KMS-11 (cell line): ENCODE measurements around the gene C18orf54.

Experiments used
- H2AFZ ChIP-seq: fragments of 200-600 bp; sonication (generic); 2 replicates; pipeline ENCODE4 v1.6.1; 2016; ENCODE audit warnings: antibody characterized with exemption, mixed run types, low read depth
- H3K27ac ChIP-seq: fragments of 200-600 bp; sonication (generic); 2 replicates; pipeline ENCODE4 v1.6.1; 2016; ENCODE audit warnings: mild to moderate bottlenecking, mixed run types
- H3K27me3 ChIP-seq: fragments of 200-600 bp; sonication (generic); 2 replicates; pipeline ENCODE4 v1.6.1; 2017; ENCODE audit warnings: mild to moderate bottlenecking, low read depth, mixed run types, moderate library complexity; ENCODE audit not compliant: insufficient read depth
- H3K36me3 ChIP-seq: fragments of 200-600 bp; sonication (generic); 2 replicates; pipeline ENCODE4 v1.6.1; 2017; ENCODE audit warnings: mild to moderate bottlenecking, mixed run types; ENCODE audit not compliant: insufficient read depth
- H3K4me1 ChIP-seq: fragments of 200-600 bp; sonication (generic); 2 replicates; pipeline ENCODE4 v1.6.1; 2016; ENCODE audit warnings: mild to moderate bottlenecking, low read depth, mixed run types; ENCODE audit not compliant: poor library complexity, severe bottlenecking
- H3K4me2 ChIP-seq: fragments of 200-600 bp; sonication (generic); 2 replicates; pipeline ENCODE4 v1.7.0; 2016; ENCODE audit warnings: mild to moderate bottlenecking, mixed run types
- H3K4me3 ChIP-seq: fragments of 200-600 bp; sonication (generic); IDR thresholded peaks from 2 replicates; pipeline ENCODE4 v1.6.1; 2017; ENCODE audit warnings: low read depth, low read length, mixed read lengths; ENCODE audit not compliant: insufficient read depth
- H3K79me2 ChIP-seq: fragments of 200-600 bp; sonication (generic); 2 replicates; pipeline ENCODE4 v1.6.1; 2016; ENCODE audit warnings: low read depth, mixed run types; ENCODE audit not compliant: insufficient read depth
- H3K9ac ChIP-seq: fragments of 200-600 bp; sonication (generic); 2 replicates; pipeline ENCODE4 v1.6.1; 2016; ENCODE audit warnings: mild to moderate bottlenecking, mixed run types
- H4K20me1 ChIP-seq: fragments of 200-600 bp; sonication (generic); 2 replicates; pipeline ENCODE4 v1.6.1; 2016; ENCODE audit warnings: mild to moderate bottlenecking, mixed run types; ENCODE audit not compliant: insufficient read depth
- TF ChIP-seq, protein P1 (sequence below): fragments of 200-600 bp; sonication (generic); conservative IDR thresholded peaks from 2 replicates; pipeline ENCODE4 v1.6.1; 2017; ENCODE audit warnings: low read depth, mild to moderate bottlenecking, antibody characterized with exemption, low read length, moderate library complexity, mixed read lengths

The C18orf54 gene

DNA sequence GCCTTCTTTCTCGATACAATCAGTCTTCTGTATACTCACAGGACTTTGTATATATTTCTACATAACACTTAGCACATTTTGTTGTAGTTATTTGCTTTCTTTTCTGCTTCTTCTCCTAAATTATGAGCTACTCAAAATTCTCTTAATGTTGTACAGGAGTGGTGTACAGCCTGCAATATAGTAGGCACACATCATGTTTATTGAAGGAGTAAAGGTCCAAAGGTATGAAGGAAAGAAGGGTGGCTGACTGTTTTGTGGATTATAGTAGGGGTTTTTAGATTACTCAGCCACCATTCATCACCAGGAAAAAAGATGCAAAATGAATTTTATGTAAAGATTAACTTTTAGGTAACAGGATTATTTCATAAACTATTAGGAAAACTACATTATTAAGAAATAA, 54.1 kb downstream of the C18orf54 start:
- TF ChIP-seq, protein P1, sequence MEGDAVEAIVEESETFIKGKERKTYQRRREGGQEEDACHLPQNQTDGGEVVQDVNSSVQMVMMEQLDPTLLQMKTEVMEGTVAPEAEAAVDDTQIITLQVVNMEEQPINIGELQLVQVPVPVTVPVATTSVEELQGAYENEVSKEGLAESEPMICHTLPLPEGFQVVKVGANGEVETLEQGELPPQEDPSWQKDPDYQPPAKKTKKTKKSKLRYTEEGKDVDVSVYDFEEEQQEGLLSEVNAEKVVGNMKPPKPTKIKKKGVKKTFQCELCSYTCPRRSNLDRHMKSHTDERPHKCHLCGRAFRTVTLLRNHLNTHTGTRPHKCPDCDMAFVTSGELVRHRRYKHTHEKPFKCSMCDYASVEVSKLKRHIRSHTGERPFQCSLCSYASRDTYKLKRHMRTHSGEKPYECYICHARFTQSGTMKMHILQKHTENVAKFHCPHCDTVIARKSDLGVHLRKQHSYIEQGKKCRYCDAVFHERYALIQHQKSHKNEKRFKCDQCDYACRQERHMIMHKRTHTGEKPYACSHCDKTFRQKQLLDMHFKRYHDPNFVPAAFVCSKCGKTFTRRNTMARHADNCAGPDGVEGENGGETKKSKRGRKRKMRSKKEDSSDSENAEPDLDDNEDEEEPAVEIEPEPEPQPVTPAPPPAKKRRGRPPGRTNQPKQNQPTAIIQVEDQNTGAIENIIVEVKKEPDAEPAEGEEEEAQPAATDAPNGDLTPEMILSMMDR: no peak
- no peak overlapping the region for H3K27ac ChIP-seq
- H3K4me3 ChIP-seq: no peak overlapping the region
- H3K27me3 ChIP-seq: no peaks in the 10 kb centered on the region
- no peaks in the 10 kb centered on the region for H3K36me3 ChIP-seq
- no peaks in the 10 kb centered on the region for H3K79me2 ChIP-seq
- H3K4me1 ChIP-seq: no peaks in the 10 kb centered on the region
- H3K9ac ChIP-seq: no peak overlapping the region
- no peaks in the 10 kb centered on the region for H4K20me1 ChIP-seq
- no peak overlapping the region for H2AFZ ChIP-seq
- no peak overlapping the region for H3K4me2 ChIP-seq

DNA sequence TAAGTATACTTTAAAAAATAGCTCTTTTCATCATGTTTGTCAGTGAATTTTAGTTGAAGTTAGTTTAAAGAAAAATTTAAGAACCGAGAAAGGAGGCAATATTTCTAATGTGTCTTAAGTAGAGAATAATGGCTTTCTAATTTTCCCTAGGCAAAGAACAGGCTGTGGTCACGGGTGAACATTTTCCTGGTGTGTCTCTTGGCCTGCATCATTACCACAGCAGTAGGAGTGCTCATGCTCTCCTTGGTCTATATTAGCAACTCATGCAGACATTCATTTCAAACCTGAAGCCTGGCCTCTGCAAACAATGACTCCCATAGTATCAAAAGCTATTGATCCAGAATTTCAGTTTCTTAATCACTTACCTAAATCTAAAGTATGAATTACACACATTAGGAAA, 57.4 kb downstream of the C18orf54 start:
- Histone ChIP-seq H2AFZ (no peak overlapping the region), H3K4me2 (no peak overlapping the region), H3K27me3 (no peaks in the 10 kb centered on the region), H3K79me2 (no peaks in the 10 kb centered on the region), H3K27ac (no peak overlapping the region), H4K20me1 (no peaks in the 10 kb centered on the region), H3K9ac (no peak overlapping the region), H3K4me1 (no peaks in the 10 kb centered on the region), H3K36me3 (no peaks in the 10 kb centered on the region), H3K4me3 (no peak overlapping the region)
- TF ChIP-seq, protein P1: no peak

DNA sequence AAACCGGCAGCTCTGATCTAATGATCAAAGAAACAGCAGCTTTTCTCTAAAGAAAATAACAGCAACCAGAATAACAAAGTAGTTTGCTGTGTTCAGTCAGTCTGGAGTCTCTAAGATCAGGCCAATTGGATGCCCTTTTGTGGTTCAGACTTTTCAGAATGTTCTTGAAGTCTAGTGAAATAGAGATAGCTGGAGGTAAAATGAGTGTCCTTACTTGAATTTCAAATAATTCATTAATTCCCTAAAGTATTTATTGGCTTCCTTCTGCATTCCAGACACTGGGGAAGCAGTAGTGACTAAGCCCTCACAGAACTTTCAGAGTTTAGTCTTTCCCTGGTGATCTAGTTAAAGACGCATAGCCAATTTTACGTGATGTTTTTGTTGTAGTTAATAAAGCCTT, 58.7 kb downstream of the C18orf54 start:
- Histone ChIP-seq H3K36me3 (no peaks in the 10 kb centered on the region), H2AFZ (no peak overlapping the region), H3K27me3 (no peaks in the 10 kb centered on the region), H3K9ac (no peak overlapping the region), H4K20me1 (no peaks in the 10 kb centered on the region), H3K4me2 (no peak overlapping the region), H3K79me2 (no peaks in the 10 kb centered on the region), H3K4me1 (no peaks in the 10 kb centered on the region), H3K4me3 (no peak overlapping the region), H3K27ac (no peak overlapping the region)
- TF ChIP-seq, protein P1: no peak

DNA sequence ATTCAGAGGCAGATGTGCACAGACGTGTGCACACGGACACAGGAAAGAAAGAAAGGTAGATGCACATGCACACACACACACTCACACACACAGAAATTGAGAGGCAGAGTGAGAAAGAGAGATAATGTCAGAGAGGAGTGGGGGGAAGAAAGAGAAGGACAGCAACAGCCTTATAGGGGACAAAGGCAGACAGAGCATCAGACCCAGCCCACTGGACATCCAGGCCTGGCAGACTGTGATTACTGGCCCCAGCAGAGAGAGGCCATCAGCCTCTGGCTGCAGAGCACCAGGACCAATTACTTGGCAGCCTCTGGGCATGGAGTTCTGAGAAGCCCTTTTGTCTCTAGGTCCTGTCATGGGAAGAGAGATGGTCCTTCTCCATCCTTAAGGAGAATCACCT, 66.1 kb downstream of the C18orf54 start:
- Histone ChIP-seq H4K20me1 (no peaks in the 10 kb centered on the region), H3K36me3 (no peaks in the 10 kb centered on the region), H3K4me2 (no peak overlapping the region), H3K79me2 (no peaks in the 10 kb centered on the region), H3K9ac (no peak overlapping the region), H3K27ac (no peak overlapping the region), H3K4me1 (no peaks in the 10 kb centered on the region), H3K4me3 (no peak overlapping the region), H2AFZ (no peak overlapping the region), H3K27me3 (no peaks in the 10 kb centered on the region)
- TF ChIP-seq, protein P1: no peak
